ENCODE measurements around the gene MARCHF2. TPM values are rescaled to one million over a fixed set of nuclear protein-coding genes. Genes with fewer than 3 reads are reported as not detected.

MARCHF2 gene
- total RNA-seq, 1 donor from 2014 or later: 58.7 TPM

DNA sequence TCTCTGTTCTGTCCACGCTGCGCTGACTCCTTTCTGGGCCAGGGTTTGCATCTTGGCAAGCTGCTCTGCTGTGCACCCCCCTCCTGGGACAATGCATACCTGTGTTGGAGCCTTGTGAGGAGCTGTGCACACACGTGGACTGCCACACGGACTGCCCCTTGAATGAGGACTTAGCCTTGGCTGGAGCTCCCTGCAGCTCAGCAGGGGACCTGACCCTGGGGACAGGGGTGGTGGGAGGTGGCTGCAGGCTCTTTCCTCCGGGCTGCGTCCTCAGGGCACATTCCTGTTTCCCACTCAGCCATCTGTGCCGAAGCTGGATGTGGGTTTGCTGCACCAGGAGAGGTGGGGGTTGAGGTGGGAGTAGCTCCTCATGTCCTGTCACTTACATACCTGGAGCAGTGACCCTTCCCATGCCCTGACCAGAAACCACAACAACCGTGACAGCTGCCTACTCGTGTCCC, 14.8 kb upstream of the MARCHF2 start:
- no peak overlapping the region for H3K27ac ChIP-seq
- TF ChIP-seq, protein P1, sequence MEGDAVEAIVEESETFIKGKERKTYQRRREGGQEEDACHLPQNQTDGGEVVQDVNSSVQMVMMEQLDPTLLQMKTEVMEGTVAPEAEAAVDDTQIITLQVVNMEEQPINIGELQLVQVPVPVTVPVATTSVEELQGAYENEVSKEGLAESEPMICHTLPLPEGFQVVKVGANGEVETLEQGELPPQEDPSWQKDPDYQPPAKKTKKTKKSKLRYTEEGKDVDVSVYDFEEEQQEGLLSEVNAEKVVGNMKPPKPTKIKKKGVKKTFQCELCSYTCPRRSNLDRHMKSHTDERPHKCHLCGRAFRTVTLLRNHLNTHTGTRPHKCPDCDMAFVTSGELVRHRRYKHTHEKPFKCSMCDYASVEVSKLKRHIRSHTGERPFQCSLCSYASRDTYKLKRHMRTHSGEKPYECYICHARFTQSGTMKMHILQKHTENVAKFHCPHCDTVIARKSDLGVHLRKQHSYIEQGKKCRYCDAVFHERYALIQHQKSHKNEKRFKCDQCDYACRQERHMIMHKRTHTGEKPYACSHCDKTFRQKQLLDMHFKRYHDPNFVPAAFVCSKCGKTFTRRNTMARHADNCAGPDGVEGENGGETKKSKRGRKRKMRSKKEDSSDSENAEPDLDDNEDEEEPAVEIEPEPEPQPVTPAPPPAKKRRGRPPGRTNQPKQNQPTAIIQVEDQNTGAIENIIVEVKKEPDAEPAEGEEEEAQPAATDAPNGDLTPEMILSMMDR (IDR thresholded peaks at IDR 0.05): no peak
- H3K27me3 ChIP-seq: no peaks in the 10 kb centered on the region
- peaks cover 38% of the 10 kb centered on the region for H3K36me3 ChIP-seq
- no peaks in the 10 kb centered on the region for H3K9me3 ChIP-seq
- no peak for DNase-seq
- H3K4me3 ChIP-seq: no peak overlapping the region
- intact Hi-C loops (cut with DNase I): loop anchor here (5.0 kb wide), 1 partner anchor 41 kb away; no protein-coding TSS in a partner anchor
- peaks cover 42% of the 10 kb centered on the region for H3K4me1 ChIP-seq
- ATAC-seq: no peak

DNA sequence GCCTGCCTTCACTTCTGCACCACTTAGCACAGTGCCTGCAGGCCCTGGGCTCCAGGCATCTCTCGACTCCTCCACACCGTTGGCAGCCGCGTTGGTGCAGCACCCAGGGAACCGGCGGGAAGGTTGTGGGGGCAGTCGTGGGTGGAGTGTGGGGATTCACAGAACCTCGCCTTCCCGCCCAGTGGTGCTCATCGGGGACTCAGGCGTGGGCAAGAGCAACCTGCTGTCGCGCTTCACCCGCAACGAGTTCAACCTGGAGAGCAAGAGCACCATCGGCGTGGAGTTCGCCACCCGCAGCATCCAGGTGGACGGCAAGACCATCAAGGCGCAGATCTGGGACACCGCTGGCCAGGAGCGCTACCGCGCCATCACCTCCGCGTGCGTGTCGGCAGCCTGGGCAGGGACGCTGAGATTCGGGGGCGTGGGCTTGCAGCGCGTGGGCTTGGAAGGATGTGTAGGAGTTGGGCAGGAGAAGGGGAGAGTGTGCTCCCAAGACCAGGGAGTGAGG, 13.4 kb upstream of the MARCHF2 start:
- TF ChIP-seq, protein P1 (IDR thresholded peaks at IDR 0.05): no peak
- Histone ChIP-seq H3K9me3 (no peaks in the 10 kb centered on the region), H3K4me1 (peaks cover 28% of the 10 kb centered on the region), H3K4me3 (no peak overlapping the region), H3K36me3 (peaks cover 52% of the 10 kb centered on the region), H3K27me3 (no peaks in the 10 kb centered on the region), H3K27ac (no peak overlapping the region)
- intact Hi-C loops (cut with DNase I): loop anchor here (5.0 kb wide), 1 partner anchor 42 kb away; no protein-coding TSS in a partner anchor
- ATAC-seq (no peak), DNase-seq (no peak)

DNA sequence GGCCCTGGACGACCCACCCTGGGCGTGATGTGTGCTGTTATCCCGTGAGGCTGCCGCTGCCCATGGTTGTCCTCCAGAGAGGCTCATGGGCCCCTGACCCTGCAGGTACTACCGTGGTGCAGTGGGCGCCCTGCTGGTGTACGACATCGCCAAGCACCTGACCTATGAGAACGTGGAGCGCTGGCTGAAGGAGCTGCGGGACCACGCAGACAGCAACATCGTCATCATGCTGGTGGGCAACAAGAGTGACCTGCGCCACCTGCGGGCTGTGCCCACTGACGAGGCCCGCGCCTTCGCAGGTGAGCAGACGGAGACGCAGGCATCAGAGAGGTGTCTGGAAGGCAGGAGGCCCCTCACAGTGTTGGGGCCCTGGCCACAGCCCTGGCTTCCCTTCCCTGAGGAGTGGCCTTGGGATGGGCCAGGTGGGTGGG, 11.1 kb upstream of the MARCHF2 start:
- H3K27me3 ChIP-seq: no peaks in the 10 kb centered on the region
- TF ChIP-seq, protein P1 (IDR thresholded peaks at IDR 0.05): no peak
- DNase-seq (no peak), ATAC-seq (no peak)
- H3K4me3 ChIP-seq: no peak overlapping the region
- intact Hi-C loops (cut with DNase I): no loop called here
- H3K27ac ChIP-seq: no peak overlapping the region
- H3K36me3 ChIP-seq: peaks cover 62% of the 10 kb centered on the region
- H3K4me1 ChIP-seq: peaks cover 9% of the 10 kb centered on the region
- H3K9me3 ChIP-seq: no peaks in the 10 kb centered on the region

DNA sequence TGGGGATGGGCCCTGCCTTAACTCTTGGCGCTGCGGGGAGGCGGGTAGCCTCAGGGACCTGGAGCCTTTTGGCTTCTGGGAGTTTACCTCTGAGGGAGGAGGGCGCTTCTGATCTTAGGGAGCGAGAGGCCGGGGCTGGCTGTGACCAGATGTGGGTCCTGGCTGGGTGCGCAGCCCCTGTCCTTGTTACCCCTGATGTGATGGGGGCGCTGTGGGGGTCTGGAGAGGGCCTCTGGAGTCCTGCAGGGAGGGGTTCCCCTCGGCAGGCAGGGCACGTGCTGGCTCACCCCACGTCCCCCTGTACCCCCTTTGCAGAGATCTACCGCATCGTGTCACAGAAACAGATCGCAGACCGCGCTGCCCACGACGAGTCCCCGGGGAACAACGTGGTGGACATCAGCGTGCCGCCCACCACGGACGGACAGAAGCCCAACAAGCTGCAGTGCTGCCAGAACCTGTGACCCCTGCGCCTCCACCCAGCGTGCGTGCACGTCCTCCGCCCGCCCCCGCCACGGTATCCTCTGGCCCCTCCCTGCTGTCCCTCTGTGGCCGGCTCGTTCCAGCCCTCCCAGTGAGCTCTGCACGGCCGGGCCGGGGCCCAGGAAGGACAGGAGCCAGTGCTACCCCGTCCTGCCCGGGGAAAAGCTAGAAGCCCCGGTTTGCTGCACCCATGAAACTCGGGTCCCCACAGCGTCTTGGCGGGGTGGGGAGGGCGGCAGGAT, 9.8 kb upstream of the MARCHF2 start:
- Histone ChIP-seq H3K27me3 (no peaks in the 10 kb centered on the region), H3K27ac (no peak overlapping the region), H3K36me3 (peaks cover 62% of the 10 kb centered on the region), H3K4me3 (no peak overlapping the region), H3K4me1 (no peaks in the 10 kb centered on the region), H3K9me3 (no peaks in the 10 kb centered on the region)
- ATAC-seq (no peak), DNase-seq (no peak)
- intact Hi-C loops (cut with DNase I): no loop called here
- TF ChIP-seq, protein P1 (IDR thresholded peaks at IDR 0.05): no peak

GRCh38 chr19:8403820-8404109, 9.3 kb upstream of the MARCHF2 start:
- intact Hi-C loops (cut with DNase I): no loop called here
- no peaks in the 10 kb centered on the region for H3K27me3 ChIP-seq
- H3K4me1 ChIP-seq: no peaks in the 10 kb centered on the region
- no peaks in the 10 kb centered on the region for H3K9me3 ChIP-seq
- H3K36me3 ChIP-seq: peaks cover 62% of the 10 kb centered on the region
- no peak for ATAC-seq
- H3K4me3 ChIP-seq: no peak overlapping the region
- peak; percentile 50 for DNase-seq
- H3K27ac ChIP-seq: no peak overlapping the region
- TF ChIP-seq, protein P1 (IDR thresholded peaks at IDR 0.05): no peak

All from upper lobe of right lung (tissue), 1 donor.